Spinal cord (tissue), 10 donors: Measurements from ENCODE around the gene NKD1. TPM values are rescaled to one million over a fixed set of nuclear protein-coding genes. Genes with fewer than 3 reads are reported as not detected.

ENCODE experiments used
- DNase-seq, 6 donors: peaks; one replicate each; pipeline versions ENCODE4 v3.0.0 to v3.0.0-alpha.2; 2013 to 2015; ENCODE audit warnings: low spot score in 6 of 6, low read depth in 4 of 6
- H3K27ac ChIP-seq: one replicate; pipeline ENCODE4 v1.5.1; 2013; ENCODE audit warnings: low read depth, low read length, control low read depth
- H3K27me3 ChIP-seq: one replicate; pipeline ENCODE4 v1.6.1; 2013; ENCODE audit warnings: low read length; ENCODE audit not compliant: control insufficient read depth, insufficient read depth
- H3K36me3 ChIP-seq: one replicate; pipeline ENCODE4 v1.6.1; 2013; ENCODE audit warnings: low read length; ENCODE audit not compliant: control insufficient read depth, insufficient read depth
- H3K4me1 ChIP-seq: one replicate; pipeline ENCODE4 v1.6.1; 2013; ENCODE audit warnings: low read length; ENCODE audit not compliant: control insufficient read depth, insufficient read depth
- H3K4me3 ChIP-seq: one replicate; pipeline ENCODE4 v1.5.1; 2013; ENCODE audit warnings: low read depth, low read length, control low read depth
- H3K9me3 ChIP-seq: one replicate; pipeline ENCODE4 v1.6.1; 2013; ENCODE audit warnings: low read length; ENCODE audit not compliant: control insufficient read depth, insufficient read depth
- WGBS: methylation state at CpG from one replicate; pipeline ENCODE4 v1.1.5; 2013; ENCODE audit warnings: missing lambda C conversion rate; ENCODE audit not compliant: insufficient coverage; 5-methylcytosine and 5-hydroxymethylcytosine counted together
- polyA plus RNA-seq, 2 donors: library from polyadenylated mRNA; unstranded; fragments of 120-200 nt; gene quantifications; one replicate each; pipeline ENCODE4 v1.2.1, GENCODE V29; 2013; ENCODE audit not compliant: insufficient read length in 2 of 2
- total RNA-seq, 2 donors: library from RNA; depleted of rRNA in 1 of 2; stranded (reverse); fragments of 120-200 nt in 1 of 2; fragments of >200 nt in 1 of 2; gene quantifications; one replicate each; pipeline versions ENCODE4 v1.2.3 to v1.2.4, GENCODE V29; 2013 to 2014
- donor health status: healthy.

NKD1 gene
- total and polyA plus RNA-seq, 4 donors, result 6.7 to 33.8 (median 25.7) TPM

- DNase-seq, result no peak
- H3K9me3 ChIP-seq, result peaks cover 10% of the 10 kb centered on the region
- H3K36me3 ChIP-seq, result peaks cover 3% of the 10 kb centered on the region
- H3K4me3 ChIP-seq, result no peak overlapping the region
- H3K27ac ChIP-seq, result no peak overlapping the region
- WGBS, result 42% methylated on average over 2 of the region's 2 CpGs
- no peaks in the 10 kb centered on the region for H3K27me3 ChIP-seq
- H3K4me1 ChIP-seq, result peaks cover 6% of the 10 kb centered on the region
Observed at GRCh38 chr16:50671644-50672260, 123.6 kb downstream of the NKD1 start.

- Histone ChIP-seq H3K27ac (no peak overlapping the region), H3K4me3 (no peak overlapping the region), H3K36me3 (no peaks in the 10 kb centered on the region), H3K27me3 (no peaks in the 10 kb centered on the region), H3K4me1 (peaks cover 3% of the 10 kb centered on the region), H3K9me3 (peaks cover 10% of the 10 kb centered on the region)
- DNase-seq, result no peak
- WGBS, result 52% methylated on average over 65 of the region's 70 CpGs
Observed at GRCh38 chr16:50673496-50674275, 125.5 kb downstream of the NKD1 start.

- no peaks in the 10 kb centered on the region for H3K27me3 ChIP-seq
- H3K4me1 ChIP-seq, result no peaks in the 10 kb centered on the region
- no peak overlapping the region for H3K4me3 ChIP-seq
- no peak overlapping the region for H3K27ac ChIP-seq
- no peaks in the 10 kb centered on the region for H3K36me3 ChIP-seq
- H3K9me3 ChIP-seq, result peaks cover 10% of the 10 kb centered on the region
- no peak for DNase-seq
- no CpG with 5 or more reads among the region's 4 CpGs for WGBS
Observed at GRCh38 chr16:50674831-50675230, 126.6 kb downstream of the NKD1 start.

GRCh38 chr16:50675686-50676610 lies 127.8 kb downstream of the NKD1 start:
- Histone ChIP-seq H3K27me3 (no peaks in the 10 kb centered on the region), H3K36me3 (no peaks in the 10 kb centered on the region), H3K4me1 (no peaks in the 10 kb centered on the region), H3K4me3 (no peak overlapping the region), H3K9me3 (peaks cover 10% of the 10 kb centered on the region), H3K27ac (no peak overlapping the region)
- DNase-seq, result no peak
- 90% methylated on average over 22 of the region's 23 CpGs for WGBS

- H3K27ac ChIP-seq, result no peak overlapping the region
- H3K4me3 ChIP-seq, result no peak overlapping the region
- DNase-seq, result no peak
- H3K27me3 ChIP-seq, result no peaks in the 10 kb centered on the region
- WGBS, result 91% methylated on average over 9 of the region's 9 CpGs
- H3K4me1 ChIP-seq, result no peaks in the 10 kb centered on the region
- H3K36me3 ChIP-seq, result no peaks in the 10 kb centered on the region
- peaks cover 6% of the 10 kb centered on the region for H3K9me3 ChIP-seq
Observed at GRCh38 chr16:50676684-50677225, 128.6 kb downstream of the NKD1 start.

GRCh38 chr16:50677351-50677750 lies 129.2 kb downstream of the NKD1 start:
- WGBS, result 79% methylated on average over 6 of the region's 7 CpGs

GRCh38 chr16:50678531-50678930 lies 130.3 kb downstream of the NKD1 start:
- no peak overlapping the region for H3K4me3 ChIP-seq
- H3K9me3 ChIP-seq, result no peaks in the 10 kb centered on the region
- WGBS, result 85% methylated on average over 3 of the region's 3 CpGs
- DNase-seq, result no peak
- H3K27ac ChIP-seq, result no peak overlapping the region
- no peaks in the 10 kb centered on the region for H3K4me1 ChIP-seq
- no peaks in the 10 kb centered on the region for H3K36me3 ChIP-seq
- H3K27me3 ChIP-seq, result no peaks in the 10 kb centered on the region

More at GRCh38 chr16:50677351-50677750, 129.2 kb downstream of the NKD1 start:
- H3K27me3 ChIP-seq, result no peaks in the 10 kb centered on the region
- H3K4me3 ChIP-seq, result no peak overlapping the region
- no peak for DNase-seq
- no peaks in the 10 kb centered on the region for H3K4me1 ChIP-seq
- H3K36me3 ChIP-seq, result no peaks in the 10 kb centered on the region
- no peak overlapping the region for H3K27ac ChIP-seq
- no peaks in the 10 kb centered on the region for H3K9me3 ChIP-seq

GRCh38 chr16:50679266-50679665 lies 131.1 kb downstream of the NKD1 start:
- no peak overlapping the region for H3K27ac ChIP-seq
- H3K4me1 ChIP-seq, result no peaks in the 10 kb centered on the region
- no peak for DNase-seq
- no peaks in the 10 kb centered on the region for H3K27me3 ChIP-seq
- 84% methylated on average over 13 of the region's 14 CpGs for WGBS
- H3K4me3 ChIP-seq, result no peak overlapping the region
- no peaks in the 10 kb centered on the region for H3K36me3 ChIP-seq
- H3K9me3 ChIP-seq, result no peaks in the 10 kb centered on the region
